GM12891 (cell line): ENCODE data around the gene TOP1.

Experiments used
- PAX5 ChIP-seq: IDR thresholded peaks from 2 replicates; pipeline ENCODE4 v1.6.1; 2011; ENCODE audit warnings: low read length, moderate library complexity, mild to moderate bottlenecking; ENCODE audit not compliant: insufficient read depth, severe bottlenecking
- POLR2A ChIP-seq: IDR thresholded peaks from 2 replicates; pipeline ENCODE4 v1.6.1; 2011; ENCODE audit warnings: low read depth, low read length, control low read depth
- POLR2AphosphoS5 ChIP-seq: IDR thresholded peaks from 2 replicates; pipeline ENCODE4 v1.6.1; 2011; ENCODE audit warnings: low read depth, low read length, control low read depth
- POU2F2 ChIP-seq: IDR thresholded peaks from 2 replicates; pipeline ENCODE4 v1.6.1; 2011; ENCODE audit warnings: low read depth, mild to moderate bottlenecking, control low read depth, low read length, moderate library complexity
- SPI1 ChIP-seq: IDR thresholded peaks from 2 replicates; pipeline ENCODE4 v1.6.1; 2011; ENCODE audit warnings: low read depth, low read length, control low read depth
- TAF1 ChIP-seq: IDR thresholded peaks from 2 replicates; pipeline ENCODE4 v1.6.1; 2011; ENCODE audit warnings: low read depth, low read length, control low read depth

DNA sequence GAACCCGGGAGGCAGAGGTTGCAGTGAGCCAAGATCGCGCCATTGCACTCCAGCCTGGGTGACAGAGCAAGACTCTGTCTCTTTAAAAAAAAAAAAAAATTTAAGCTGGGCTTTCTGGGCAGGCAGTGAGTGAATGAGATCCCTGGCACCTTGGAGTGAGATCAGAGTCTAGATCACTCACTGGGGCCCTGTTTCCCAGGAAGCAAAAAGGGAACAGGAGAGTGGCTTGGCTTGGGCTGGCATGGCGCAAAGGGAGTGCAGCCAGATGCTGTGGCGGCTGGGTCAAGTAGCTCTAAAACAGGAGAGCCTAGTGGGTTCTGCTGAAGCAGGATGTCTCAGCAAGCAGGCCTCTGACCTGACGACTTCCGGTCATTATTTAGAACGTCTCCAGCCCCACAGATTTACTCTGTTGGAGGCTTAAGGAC is 119.2 kb downstream of the TOP1 start:
- TF ChIP-seq PAX5 = no peak
- no peak for TF ChIP-seq POLR2AphosphoS5
- no peak for TF ChIP-seq POLR2A
- TF ChIP-seq TAF1 = no peak
- TF ChIP-seq SPI1 = no peak
- TF ChIP-seq POU2F2 = no peak
